ENCODE measurements around the gene ZFAND5.

DNA sequence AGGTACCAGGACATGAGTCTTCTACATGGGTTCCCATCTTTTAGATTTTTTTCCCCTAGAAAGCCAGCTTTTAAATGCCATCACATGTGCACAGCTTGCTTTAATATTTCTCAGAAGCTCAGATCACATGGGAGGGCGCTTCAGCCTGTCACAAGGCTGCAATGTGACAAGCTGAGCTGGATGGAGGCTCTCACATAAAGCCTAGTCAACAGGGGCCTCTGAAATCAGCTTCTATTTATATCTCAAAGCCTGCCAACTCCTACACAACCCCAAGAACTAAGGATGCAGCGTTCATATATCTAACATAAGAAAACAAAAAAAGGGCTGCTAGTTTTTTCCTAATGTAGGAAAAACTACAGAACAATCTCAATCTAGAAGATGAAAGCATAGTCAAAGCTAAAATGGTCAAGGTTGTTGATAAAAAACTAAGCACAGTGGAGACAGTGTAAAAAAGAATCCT lies 2.3 kb downstream of the ZFAND5 start:
- TF ChIP-seq GATA2 (IDR thresholded peaks at IDR 0.05; ENCODE audit: low read depth, low read length) (no peak), GATA3 (IDR thresholded peaks at IDR 0.05; ENCODE audit: low read depth, low read length) (no peak)

Data from SH-SY5Y (cell line).